Heart right ventricle (tissue), 16 donors: Measurements from ENCODE around the gene LRIG1. TPM values are rescaled to one million over a fixed set of nuclear protein-coding genes. Genes with fewer than 3 reads are reported as not detected.

ENCODE experiments used
- ATAC-seq, 8 donors: fragments of 200-7000 bp; cut with Tn5 transposase; one replicate each; pipeline ENCODE4 v1.9.1; 2020; ENCODE audit warnings: mild to moderate bottlenecking in 8 of 8, moderate library complexity in 8 of 8, moderate number of reproducible peaks in 1 of 8
- DNase-seq, 2 donors: peaks; one replicate each; pipeline ENCODE4 v3.0.0-alpha.2; 2020
- H3K27ac ChIP-seq, 10 donors: fragments of 200-600 bp; sonication (generic) in 2 of 10; one replicate each; pipeline versions ENCODE4 v1.5.0 to v1.8.0; 2020 to 2022; ENCODE audit warnings: mild to moderate bottlenecking in 3 of 10
- H3K27me3 ChIP-seq, 7 donors: fragments of 200-600 bp; one replicate each; pipeline ENCODE4 v1.8.0; 2021 to 2022; ENCODE audit warnings: mild to moderate bottlenecking in 2 of 7
- H3K36me3 ChIP-seq, 9 donors: fragments of 200-600 bp; sonication (generic) in 1 of 9; one replicate each; pipeline versions ENCODE4 v1.5.0 to v1.8.0; 2020 to 2022; ENCODE audit warnings: mild to moderate bottlenecking in 2 of 9
- H3K4me1 ChIP-seq, 9 donors: fragments of 200-600 bp; sonication (generic) in 1 of 9; one replicate each; pipeline versions ENCODE4 v1.5.0 to v1.8.0; 2020 to 2022; ENCODE audit warnings: mild to moderate bottlenecking in 4 of 9
- H3K4me3 ChIP-seq, 10 donors: fragments of 200-600 bp; sonication (generic) in 2 of 10; one replicate each; pipeline versions ENCODE4 v1.5.0 to v1.8.0; 2020 to 2022; ENCODE audit warnings: mild to moderate bottlenecking in 7 of 10, moderate library complexity in 2 of 10
- H3K9me3 ChIP-seq, 11 donors: fragments of 200-600 bp in 10 of 11; sonication (generic) in 2 of 11; one replicate each; pipeline versions ENCODE4 v1.5.0 to v1.8.0; 2013 to 2022; ENCODE audit warnings: mild to moderate bottlenecking in 2 of 11, control low read depth in 1 of 11, moderate library complexity in 1 of 11
- WGBS, 2 donors: extraction: QIAGEN DNeasy Blood & Tissue Kit; methylation state at CpG; one replicate each; pipeline ENCODE4 v1.1.7; 2013; ENCODE audit warnings: inconsistent platforms in 1 of 2; 5-methylcytosine and 5-hydroxymethylcytosine counted together
- intact Hi-C, 10 donors: fragments of 100-400 bp; cut with DNase I; formaldehyde crosslinking; loops; one replicate each; pipeline versions ENCODE4 v1.11.1 to v1.14.2; 2022
- polyA plus RNA-seq, 2 donors: library from polyadenylated mRNA; stranded (reverse); fragments of 200-250 nt; gene quantifications; one replicate each; pipeline ENCODE4 v1.2.3, GENCODE V29; 2013
- total RNA-seq, 10 donors: library from RNA; stranded (reverse); fragmentation: NEBNext Ultra II Directional in 3 of 10; extraction: Animal tissue kit (Norgen Biotek cat#: 25700) in 3 of 10; gene quantifications; one replicate each; pipeline versions ENCODE4 v1.2.1 to v1.2.4, GENCODE V29; 2021 to 2023
- TF ChIP-seq, protein P1 (sequence below), 9 donors: fragments of 200-600 bp; sonication (generic) in 2 of 9; IDR thresholded peaks; one replicate each; pipeline versions ENCODE4 v1.5.0 to v1.8.0; 2021 to 2022; ENCODE audit warnings: antibody characterized with exemption in 9 of 9, mild to moderate bottlenecking in 5 of 9, moderate library complexity in 1 of 9
- donor health status: Arrhythmogenic right ventricular cardiomyopathy.
- donor health status: ischemic (EF 13 %, LVEDD 7.1; RV severe dilation, severe dysfunction).
- donor health status: healthy with polysubstance abuse.
- donor health status: DM: no; HTN: yes; CAD: no.
- donor health status: DM: no; HTN: no; CAD: no.
- donor health status: ischemic (EF 25% LVEDD 6.9; RV normal size, moderate dysfunction).
- donor health status: ischemic (EF 25% LVEDD 5.7; RV mildly dilated, moderate dysfunction).
- donor health status: healthy.
- donor health status: DM: yes; HTN: yes; CAD: no.
- donor health status: Ischemic cardiomyopathy.
- donor health status: ischemic (EF 35%, LVEDD 5.7; RV mildly dilated, moderate dysfunction).
- donor health status: nonischemic (EF 11% LVEDD 7.7; RV severe dilation, severe dysfunction).
- donor health status: DM: yes; HTN: yes; CAD: no.
- donor health status: PGD.
- donor health status: ischemic (EF 29% LVEDD 5.4; RV normal size, mild dysfunction).
- donor health status: nonischemic (EF 23%, LVEDD 6.1; RV moderate dilation, normal function).

The LRIG1 gene
- total and polyA plus RNA-seq, 12 donors, result 23.8 to 109 (median 94.2) TPM

DNA sequence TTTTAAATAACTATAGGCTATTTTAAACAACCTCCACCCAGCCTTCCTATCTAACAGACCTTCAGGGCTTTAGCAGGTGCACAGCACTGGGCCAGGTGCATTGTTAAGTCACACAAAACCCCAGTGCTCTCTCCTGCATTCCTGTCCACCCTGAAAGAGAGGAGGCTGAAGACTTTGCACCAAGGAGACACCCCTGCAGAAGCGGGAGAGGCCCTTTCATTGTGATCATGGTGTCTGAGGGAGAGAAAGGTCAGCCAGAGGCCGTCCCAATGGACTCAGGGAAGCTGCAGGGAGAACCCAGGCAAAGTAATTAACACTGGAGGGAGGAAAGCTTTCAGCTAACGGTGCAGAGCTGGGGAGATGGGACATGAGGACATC is 5.2 kb downstream of the LRIG1 start:
- TF ChIP-seq, protein P1, sequence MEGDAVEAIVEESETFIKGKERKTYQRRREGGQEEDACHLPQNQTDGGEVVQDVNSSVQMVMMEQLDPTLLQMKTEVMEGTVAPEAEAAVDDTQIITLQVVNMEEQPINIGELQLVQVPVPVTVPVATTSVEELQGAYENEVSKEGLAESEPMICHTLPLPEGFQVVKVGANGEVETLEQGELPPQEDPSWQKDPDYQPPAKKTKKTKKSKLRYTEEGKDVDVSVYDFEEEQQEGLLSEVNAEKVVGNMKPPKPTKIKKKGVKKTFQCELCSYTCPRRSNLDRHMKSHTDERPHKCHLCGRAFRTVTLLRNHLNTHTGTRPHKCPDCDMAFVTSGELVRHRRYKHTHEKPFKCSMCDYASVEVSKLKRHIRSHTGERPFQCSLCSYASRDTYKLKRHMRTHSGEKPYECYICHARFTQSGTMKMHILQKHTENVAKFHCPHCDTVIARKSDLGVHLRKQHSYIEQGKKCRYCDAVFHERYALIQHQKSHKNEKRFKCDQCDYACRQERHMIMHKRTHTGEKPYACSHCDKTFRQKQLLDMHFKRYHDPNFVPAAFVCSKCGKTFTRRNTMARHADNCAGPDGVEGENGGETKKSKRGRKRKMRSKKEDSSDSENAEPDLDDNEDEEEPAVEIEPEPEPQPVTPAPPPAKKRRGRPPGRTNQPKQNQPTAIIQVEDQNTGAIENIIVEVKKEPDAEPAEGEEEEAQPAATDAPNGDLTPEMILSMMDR (IDR thresholded peaks at IDR 0.05), result no peak
- Histone ChIP-seq H3K9me3 (no peaks in the 10 kb centered on the region), H3K4me1 (peaks cover 18 to 89% (median 83%) of the 10 kb centered on the region in 9 donors), H3K36me3 (no peaks in the 10 kb centered on the region), H3K4me3 (peak overlapping the region in 2 of 10 donors; percentile 4 to 13), H3K27ac (peak overlapping the region in 9 of 10 donors; percentile 32 to 96 (median 63)), H3K27me3 (no peaks in the 10 kb centered on the region)
- intact Hi-C loops, result loop anchor here in 7 of 10 donors (5.0 to 10.0 kb wide), 7 partner anchors 43 to 221 kb away; no protein-coding TSS in a partner anchor
- DNase-seq (no peak), ATAC-seq (peak in 6 of 8 donors; percentile 7 to 40 (median 36))
- WGBS, 2 donors, result 19 to 28% methylated on average over 3 of the region's 3 CpGs

DNA sequence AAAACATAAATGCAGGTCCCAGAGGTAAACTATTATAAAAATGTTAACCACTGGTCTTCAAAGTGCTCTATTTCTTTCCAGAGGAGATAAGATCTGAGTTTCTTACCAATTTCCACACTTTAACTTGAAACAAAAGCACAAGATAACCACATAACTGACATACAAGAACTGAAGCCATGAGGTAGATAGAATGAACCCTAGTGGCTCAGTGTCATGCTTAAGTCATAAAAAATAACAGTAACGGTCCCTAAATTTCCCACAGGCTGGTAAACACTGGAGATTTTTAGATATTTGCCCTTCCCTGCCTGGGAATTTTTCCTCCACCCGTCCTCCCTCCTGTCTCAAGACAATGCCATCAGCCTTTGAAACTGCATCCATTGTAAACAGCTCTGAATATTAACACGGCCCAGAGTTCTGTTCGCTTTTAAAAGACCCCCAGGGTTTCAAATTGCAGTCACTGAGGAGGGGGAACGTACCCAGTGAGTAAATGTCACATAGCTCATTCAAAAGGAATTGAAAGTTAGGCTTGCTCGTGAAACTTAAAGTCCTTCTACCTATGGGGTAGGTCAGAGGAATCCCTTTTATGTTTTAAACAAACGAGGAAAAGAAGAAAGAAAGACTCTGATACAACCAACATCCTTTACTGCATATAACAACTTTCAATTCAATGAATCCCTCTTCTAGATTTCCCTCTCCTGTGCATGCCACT is 5.7 kb downstream of the LRIG1 start:
- ATAC-seq, result no peak
- Histone ChIP-seq H3K27me3 (no peaks in the 10 kb centered on the region), H3K4me3 (peak overlapping the region in 1 of 10 donors; percentile 13), H3K27ac (peak overlapping the region in 9 of 10 donors; percentile 20 to 96 (median 63)), H3K4me1 (peaks cover 21 to 94% (median 89%) of the 10 kb centered on the region in 9 donors), H3K9me3 (no peaks in the 10 kb centered on the region), H3K36me3 (no peaks in the 10 kb centered on the region)
- intact Hi-C loops, result loop anchor here in 7 of 10 donors (5.0 to 10.0 kb wide), 7 partner anchors 43 to 220 kb away; no protein-coding TSS in a partner anchor
- TF ChIP-seq, protein P1 (IDR thresholded peaks at IDR 0.05), result no peak
- WGBS, 2 donors, result 46 to 54% methylated on average over 7 of the region's 7 CpGs
- no peak for DNase-seq

DNA sequence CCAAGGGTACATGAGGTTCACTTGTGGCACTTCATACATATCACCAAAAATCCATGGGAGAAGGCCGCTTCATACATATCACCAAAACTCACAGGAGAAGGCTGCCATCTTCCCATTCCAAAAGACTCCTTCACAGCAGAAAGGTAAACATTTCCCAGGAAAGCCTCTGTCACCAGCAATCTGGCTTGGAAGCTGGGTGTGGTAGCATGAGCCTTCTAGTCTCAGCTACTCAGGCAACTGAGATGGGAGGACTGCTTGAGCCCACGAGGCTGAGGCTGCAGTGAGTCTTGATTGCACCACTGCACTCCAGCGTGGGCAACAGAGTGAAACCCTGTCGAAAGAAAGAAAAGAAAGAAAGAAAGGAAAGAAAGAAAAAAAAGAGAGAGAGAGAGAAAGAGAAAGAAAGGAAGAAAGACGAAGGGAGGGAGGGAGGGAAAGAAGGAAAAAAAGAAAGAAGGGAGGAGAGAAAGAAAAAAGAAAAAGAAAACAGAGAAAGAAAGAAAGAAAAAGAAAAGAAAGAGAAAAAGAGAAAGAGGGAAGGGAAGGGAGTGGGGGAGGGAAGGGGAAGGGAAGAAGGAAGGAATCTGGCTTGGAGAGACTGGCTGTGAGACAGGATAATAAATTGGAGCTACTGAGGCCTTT is 7.2 kb downstream of the LRIG1 start:
- TF ChIP-seq, protein P1 (IDR thresholded peaks at IDR 0.05), result no peak
- Histone ChIP-seq H3K36me3 (no peaks in the 10 kb centered on the region), H3K27ac (peak overlapping the region in 4 of 10 donors; percentile 2 to 95 (median 78)), H3K4me3 (no peak overlapping the region), H3K27me3 (no peaks in the 10 kb centered on the region), H3K4me1 (peaks cover 26 to 100% (median 93%) of the 10 kb centered on the region in 9 donors), H3K9me3 (no peaks in the 10 kb centered on the region)
- WGBS, 2 donors, result 78 to 85% methylated on average over 5 of the region's 5 CpGs
- no peak for ATAC-seq
- intact Hi-C loops, result loop anchor here in 3 of 10 donors (5.0 to 10.0 kb wide), 3 partner anchors 41 to 219 kb away; no protein-coding TSS in a partner anchor
- DNase-seq, result no peak

DNA sequence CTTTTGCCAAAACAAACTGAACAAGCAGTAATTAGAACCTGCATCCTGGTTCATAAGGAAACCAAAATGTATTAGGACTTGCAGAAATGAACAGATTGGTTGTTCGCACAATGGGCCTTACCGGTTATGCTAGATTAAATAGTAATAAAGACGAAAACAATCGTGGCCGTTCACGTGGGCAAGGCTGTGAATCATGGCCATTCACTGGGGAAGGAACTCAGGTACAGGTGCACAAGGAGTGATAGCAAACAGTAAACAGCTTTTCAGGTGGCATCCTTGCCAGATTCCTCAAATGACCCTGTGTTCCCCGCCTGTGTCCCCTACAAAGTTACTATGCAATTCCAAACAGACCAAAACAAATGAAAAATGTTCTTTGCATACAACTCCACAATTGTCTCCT is 8.2 kb downstream of the LRIG1 start:
- Histone ChIP-seq H3K36me3 (no peaks in the 10 kb centered on the region), H3K4me3 (no peak overlapping the region), H3K27me3 (no peaks in the 10 kb centered on the region), H3K9me3 (no peaks in the 10 kb centered on the region), H3K27ac (peak overlapping the region in 3 of 10 donors; percentile 6 to 95 (median 31)), H3K4me1 (peaks cover 26 to 99% (median 85%) of the 10 kb centered on the region in 9 donors)
- TF ChIP-seq, protein P1 (IDR thresholded peaks at IDR 0.05), result no peak
- intact Hi-C loops, result loop anchor here in 3 of 10 donors (5.0 to 10.0 kb wide), 3 partner anchors 40 to 218 kb away; no protein-coding TSS in a partner anchor
- DNase-seq (no peak), ATAC-seq (peak in 2 of 8 donors; percentile 18 to 22)
- WGBS, 2 donors, result 55 to 70% methylated on average over 7 of the region's 7 CpGs
